ENCODE data around the gene ASIC5. TPM values are rescaled to one million over a fixed set of nuclear protein-coding genes. Genes with fewer than 3 reads are reported as not detected.
"Not testable (repeated sequence)": the region's sequence is repeated elsewhere in the genome, so short reads cannot be mapped to it uniquely, and the experiment has no call there.

Gene ASIC5
- total RNA-seq, 2 donors from 2014 or later, result not detected

DNA sequence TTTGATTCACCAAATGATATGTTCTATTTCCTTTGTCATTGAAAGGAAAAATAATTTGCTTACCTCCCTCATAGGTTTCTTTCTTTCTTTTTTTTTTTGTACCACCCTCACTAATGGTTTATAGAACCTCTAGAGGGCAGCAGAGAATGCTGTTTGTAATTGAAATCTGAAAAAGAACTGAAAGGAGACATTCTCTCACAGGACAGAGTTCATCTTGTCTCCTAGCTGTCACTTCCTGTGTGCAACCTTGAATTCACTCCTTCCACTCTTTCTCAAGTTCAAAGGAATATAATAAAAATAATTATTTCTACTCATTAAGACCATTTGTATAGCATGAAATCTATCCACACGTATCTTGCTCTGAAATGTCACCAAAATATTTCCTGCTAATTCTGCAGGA, 56.2 kb downstream of the ASIC5 start:
- intact Hi-C loops (cut with DNase I), result loop anchor here in 1 of 2 donors (5.0 kb wide), 1 partner anchor 142 kb away; the partner anchor contains the start of gene CTSO
- ATAC-seq (peak; percentile 76 to 82), DNase-seq (no peak)

- intact Hi-C loops (cut with DNase I), result loop anchor here in 1 of 2 donors (5.0 kb wide), 1 partner anchor 145 kb away; the partner anchor contains the start of gene CTSO
- ATAC-seq (no peak), DNase-seq (no peak)
Measured at GRCh38 chr4:155807021-155807420, 59.1 kb downstream of the ASIC5 start.

GRCh38 chr4:155805016-155805415, 61.1 kb downstream of the ASIC5 start:
- intact Hi-C loops (cut with DNase I), result loop anchor here in 1 of 2 donors (5.0 kb wide), 1 partner anchor 147 kb away; the partner anchor contains the start of gene CTSO
- no peak for DNase-seq
- ATAC-seq, result no peak

DNA sequence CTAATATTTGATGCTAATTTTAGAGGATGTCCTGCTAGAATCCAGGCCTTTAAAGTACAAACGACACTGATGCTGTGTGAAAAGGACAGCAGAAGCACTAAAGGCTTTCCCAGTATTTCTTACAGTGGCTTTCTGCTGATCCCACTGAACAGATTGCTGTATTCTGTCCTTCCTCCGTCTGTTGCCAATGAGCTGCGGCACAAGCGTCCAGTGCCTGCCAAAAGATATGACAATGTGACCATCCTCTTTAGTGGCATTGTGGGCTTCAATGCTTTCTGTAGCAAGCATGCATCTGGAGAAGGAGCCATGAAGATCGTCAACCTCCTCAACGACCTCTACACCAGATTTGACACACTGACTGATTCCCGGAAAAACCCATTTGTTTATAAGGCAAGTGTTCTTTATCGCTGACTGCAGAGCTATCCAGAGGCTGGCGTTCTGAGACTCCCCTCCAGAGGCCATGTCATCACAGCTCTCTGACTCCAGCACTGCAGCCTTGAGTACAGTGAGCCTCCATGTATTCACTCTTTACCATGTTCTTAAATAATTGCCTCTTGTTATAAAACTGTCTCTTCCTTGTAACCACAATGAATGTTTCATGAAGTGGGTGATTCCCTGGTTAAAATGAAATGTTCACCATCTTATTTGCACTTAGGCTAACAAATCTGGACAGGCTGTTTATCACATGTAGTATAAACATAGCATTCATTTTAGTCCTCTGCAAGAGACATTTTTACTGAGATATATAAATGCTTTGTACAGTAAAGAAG, 63.7 kb downstream of the ASIC5 start:
- intact Hi-C loops (cut with DNase I), result no loop called here
- ATAC-seq (no peak), DNase-seq (no peak)

DNA sequence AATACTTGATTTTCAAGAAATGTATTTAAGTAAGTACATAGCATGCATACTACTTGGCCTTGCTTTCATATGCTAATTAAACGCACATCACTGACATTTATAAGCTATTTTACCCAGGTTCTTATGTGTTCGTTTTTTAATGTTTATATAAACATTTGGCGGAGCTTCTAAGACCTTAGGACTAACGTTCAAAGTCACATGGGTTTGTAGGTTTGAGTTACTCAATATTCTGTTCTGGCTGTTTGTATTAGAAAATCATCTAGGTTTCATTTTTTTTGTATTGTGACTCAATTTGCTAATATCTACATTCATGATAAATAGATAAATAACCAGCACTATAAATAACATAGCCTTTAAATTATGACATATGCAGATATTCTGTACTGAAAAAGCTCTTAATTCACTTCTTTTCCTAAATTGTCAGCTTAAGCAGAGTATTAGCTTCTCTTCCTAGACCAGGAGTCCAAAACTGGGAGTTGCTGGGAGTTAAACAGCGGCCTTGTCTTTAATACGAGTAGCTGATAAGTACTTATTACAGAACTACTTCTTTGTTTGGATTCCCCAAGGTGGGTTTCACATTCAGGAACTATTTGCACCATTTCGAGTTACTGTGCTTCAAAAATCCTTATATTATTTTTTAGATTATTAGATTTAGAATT, 65.3 kb downstream of the ASIC5 start:
- DNase-seq (no peak), ATAC-seq (no peak)
- intact Hi-C loops (cut with DNase I), result no loop called here

GRCh38 chr4:155799794-155800123, 66.3 kb downstream of the ASIC5 start:
- intact Hi-C loops (cut with DNase I), result no loop called here
- no peak for ATAC-seq
- no peak for DNase-seq

DNA sequence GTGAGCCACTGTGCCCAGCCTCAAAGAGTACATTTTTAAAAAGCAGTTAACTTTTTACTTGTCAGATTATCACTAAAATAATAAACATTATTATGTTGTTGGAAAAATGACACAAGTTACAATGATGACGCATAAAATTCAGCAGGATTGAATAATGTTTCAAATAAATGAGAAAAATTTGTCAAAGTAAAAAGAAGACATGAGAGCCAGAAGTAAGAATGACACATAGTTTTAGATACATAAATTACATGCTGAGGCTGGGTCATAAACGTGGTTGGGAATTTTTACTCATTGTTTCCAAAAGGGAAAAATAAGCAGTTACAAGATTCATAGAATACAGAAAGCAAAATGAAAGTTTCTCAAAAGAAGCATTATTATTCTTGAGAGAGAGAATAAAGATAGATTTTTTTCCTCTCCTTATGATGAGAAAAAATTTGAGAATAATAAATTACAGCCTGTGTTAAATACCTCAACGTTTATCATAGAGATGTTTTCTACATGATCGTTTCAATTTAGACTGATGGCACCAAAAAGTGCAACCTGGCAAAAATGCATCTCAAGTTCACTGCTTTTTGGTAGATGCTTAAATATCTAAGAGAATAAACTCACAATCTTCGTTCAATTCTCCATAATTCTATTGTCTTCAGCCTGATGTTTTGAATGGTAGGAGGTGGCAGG, 66.8 kb downstream of the ASIC5 start:
- intact Hi-C loops (cut with DNase I), result no loop called here
- ATAC-seq, result no peak

GRCh38 chr4:155797581-155797980, 68.5 kb downstream of the ASIC5 start:
- intact Hi-C loops (cut with DNase I); ATAC-seq; DNase-seq: not testable (repeated sequence)

More for the DNA sequence above, 66.8 kb downstream of the ASIC5 start:
- no peak for DNase-seq

DNA sequence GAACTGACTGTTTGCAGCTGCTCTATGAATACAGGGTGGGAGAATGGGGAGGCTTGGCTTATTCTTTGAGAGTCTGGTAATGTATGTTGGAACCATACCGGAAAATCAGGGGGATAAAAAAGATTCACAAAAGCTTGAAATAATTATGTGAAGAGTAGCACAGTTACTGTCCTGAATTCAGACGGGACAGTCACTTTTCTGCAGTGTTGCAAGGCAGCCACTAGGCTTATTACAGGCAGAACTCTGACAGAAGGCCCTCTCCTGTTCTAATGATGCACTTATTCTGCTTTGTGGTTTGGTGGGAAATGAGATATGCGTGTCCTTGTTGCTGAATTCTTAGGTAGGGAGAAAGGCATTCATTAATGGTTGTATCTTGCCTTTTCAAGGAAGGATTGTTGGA, 70.1 kb downstream of the ASIC5 start:
- DNase-seq (no peak), ATAC-seq (no peak)
- intact Hi-C loops (cut with DNase I), result no loop called here

DNA sequence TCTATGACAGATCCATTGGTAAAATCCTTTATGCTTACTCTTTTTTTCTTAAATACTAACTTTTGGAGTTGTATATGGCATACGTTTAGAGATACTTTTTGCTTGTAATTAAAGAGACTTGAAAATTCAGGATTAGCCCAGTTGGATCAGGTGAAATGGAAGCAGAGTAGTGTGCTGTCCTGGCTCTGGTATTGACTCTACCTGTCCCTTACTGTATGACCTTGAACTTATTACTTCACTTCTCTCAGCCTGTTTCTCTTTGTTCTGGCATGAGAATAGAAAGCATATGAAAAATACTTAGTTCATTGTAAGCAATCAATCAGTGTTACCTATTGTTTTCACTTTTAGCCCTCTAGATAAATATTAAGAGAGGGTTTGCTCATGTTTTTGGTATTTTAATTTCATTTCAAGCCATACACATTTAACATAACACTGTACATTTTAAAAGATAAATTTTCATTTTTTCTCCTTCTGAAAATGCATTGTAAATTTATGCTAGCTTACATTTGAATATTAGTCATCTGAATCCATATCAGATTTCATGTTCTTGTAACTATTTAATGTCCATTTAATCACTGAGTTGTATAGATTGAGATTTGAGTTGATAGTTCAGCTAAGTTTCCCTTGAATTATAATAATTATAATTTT, 71.4 kb downstream of the ASIC5 start:
- intact Hi-C loops (cut with DNase I), result no loop called here
- DNase-seq (no peak), ATAC-seq (no peak)

GRCh38 chr4:155789982-155790381, 76.1 kb downstream of the ASIC5 start:
- no peak for ATAC-seq
- DNase-seq, result no peak
- intact Hi-C loops (cut with DNase I), result no loop called here

GRCh38 chr4:155789391-155789790, 76.7 kb downstream of the ASIC5 start:
- ATAC-seq, result no peak
- DNase-seq, result no peak
- intact Hi-C loops (cut with DNase I), result no loop called here

- ATAC-seq (peak; percentile 90 to 91), DNase-seq (no peak)
- intact Hi-C loops (cut with DNase I), result loop anchor here in 1 of 2 donors (2.0 kb wide), 2 partner anchors 344 to 384 kb away; no protein-coding TSS in a partner anchor
Measured at GRCh38 chr4:155787113-155787710, 78.9 kb downstream of the ASIC5 start.

GRCh38 chr4:155785828-155786227, 80.2 kb downstream of the ASIC5 start:
- peak in 1 of 2 donors; percentile 44 for ATAC-seq
- intact Hi-C loops (cut with DNase I), result loop anchor here in 1 of 2 donors (2.0 kb wide), 2 partner anchors 343 to 383 kb away; no protein-coding TSS in a partner anchor
- DNase-seq, result no peak

GRCh38 chr4:155784637-155785036, 81.4 kb downstream of the ASIC5 start:
- ATAC-seq (no peak), DNase-seq (no peak)
- intact Hi-C loops (cut with DNase I), result loop anchor here in 1 of 2 donors (5.0 kb wide), 1 partner anchor 342 kb away; no protein-coding TSS in a partner anchor

DNA sequence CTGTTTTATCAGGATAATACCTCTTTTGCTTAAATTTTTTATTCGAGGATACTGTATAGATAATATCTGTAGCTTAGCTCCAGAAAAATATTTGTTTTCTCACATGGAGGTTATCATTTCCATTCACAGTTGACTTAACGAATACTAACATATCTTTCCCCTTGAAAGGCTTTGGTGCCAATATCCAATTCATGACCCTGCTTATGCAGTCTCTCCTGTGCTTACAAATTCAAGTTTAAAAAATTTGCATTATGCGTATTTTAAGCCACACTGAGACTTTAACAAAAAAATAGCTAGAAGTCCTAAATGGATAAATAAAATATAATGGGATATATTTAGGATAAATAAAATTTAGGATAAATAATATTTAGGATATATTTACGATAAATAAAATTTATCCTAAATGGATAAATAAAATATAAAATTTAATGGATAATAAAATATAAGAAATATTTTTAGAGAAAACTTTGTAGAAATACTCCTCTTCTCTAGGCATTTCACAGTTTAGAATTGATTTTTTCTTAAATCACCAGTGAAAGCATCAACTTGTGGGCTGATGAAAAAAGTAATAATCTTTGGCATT, 84.7 kb downstream of the ASIC5 start:
- ATAC-seq (no peak), DNase-seq (no peak)
- intact Hi-C loops (cut with DNase I), result loop anchor here in 1 of 2 donors (5.0 kb wide), 1 partner anchor 339 kb away; no protein-coding TSS in a partner anchor

DNA sequence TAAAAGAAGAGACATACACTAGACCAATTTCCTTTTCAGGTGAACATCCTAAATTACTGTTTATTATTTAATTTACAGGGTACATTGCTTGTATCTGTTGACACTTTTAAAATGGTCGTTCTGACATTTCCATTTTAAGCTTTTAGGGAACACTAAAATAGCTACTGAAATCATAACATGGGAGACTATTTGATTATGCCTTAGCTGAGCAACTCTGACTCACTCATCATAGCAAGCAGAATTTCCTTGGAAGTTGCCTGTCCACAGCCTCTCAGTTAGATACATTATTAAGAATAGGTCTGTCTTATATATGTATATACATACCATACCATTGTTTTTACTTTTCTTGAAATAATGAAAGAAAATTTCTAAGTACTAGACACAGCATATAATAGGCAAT, 85.3 kb downstream of the ASIC5 start:
- no peak for ATAC-seq
- intact Hi-C loops (cut with DNase I), result loop anchor here in 1 of 2 donors (5.0 kb wide), 1 partner anchor 338 kb away; no protein-coding TSS in a partner anchor
- no peak for DNase-seq
